GM12872 (cell line): ENCODE data around the gene SUDS3.

Experiments
- TF ChIP-seq, protein P1 (sequence below): IDR thresholded peaks from 3 replicates; pipeline ENCODE4 v1.5.1; 2011; ENCODE audit warnings: low read depth, mild to moderate bottlenecking, low read length, moderate library complexity; ENCODE audit not compliant: insufficient read depth

Gene SUDS3

DNA sequence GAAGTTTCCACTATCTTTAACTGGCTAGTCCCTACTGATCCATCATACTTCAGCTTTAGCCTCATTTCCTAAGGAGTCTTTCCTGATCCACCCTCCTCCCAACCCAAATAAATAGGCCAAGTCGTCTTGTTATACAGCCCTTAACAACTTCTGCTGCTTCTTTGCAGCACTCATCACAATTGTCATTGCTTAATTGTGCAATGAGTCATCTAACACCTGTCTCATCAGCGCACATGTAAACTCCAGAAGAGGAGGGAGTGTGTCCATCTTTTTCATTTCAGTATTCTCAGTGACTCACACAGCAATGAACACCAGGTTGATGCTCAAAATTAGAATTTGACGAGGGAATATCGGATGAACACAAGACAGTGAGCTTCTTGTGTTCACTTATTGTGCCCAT is 87.3 kb downstream of the SUDS3 start:
- TF ChIP-seq, protein P1, sequence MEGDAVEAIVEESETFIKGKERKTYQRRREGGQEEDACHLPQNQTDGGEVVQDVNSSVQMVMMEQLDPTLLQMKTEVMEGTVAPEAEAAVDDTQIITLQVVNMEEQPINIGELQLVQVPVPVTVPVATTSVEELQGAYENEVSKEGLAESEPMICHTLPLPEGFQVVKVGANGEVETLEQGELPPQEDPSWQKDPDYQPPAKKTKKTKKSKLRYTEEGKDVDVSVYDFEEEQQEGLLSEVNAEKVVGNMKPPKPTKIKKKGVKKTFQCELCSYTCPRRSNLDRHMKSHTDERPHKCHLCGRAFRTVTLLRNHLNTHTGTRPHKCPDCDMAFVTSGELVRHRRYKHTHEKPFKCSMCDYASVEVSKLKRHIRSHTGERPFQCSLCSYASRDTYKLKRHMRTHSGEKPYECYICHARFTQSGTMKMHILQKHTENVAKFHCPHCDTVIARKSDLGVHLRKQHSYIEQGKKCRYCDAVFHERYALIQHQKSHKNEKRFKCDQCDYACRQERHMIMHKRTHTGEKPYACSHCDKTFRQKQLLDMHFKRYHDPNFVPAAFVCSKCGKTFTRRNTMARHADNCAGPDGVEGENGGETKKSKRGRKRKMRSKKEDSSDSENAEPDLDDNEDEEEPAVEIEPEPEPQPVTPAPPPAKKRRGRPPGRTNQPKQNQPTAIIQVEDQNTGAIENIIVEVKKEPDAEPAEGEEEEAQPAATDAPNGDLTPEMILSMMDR, result no peak

DNA sequence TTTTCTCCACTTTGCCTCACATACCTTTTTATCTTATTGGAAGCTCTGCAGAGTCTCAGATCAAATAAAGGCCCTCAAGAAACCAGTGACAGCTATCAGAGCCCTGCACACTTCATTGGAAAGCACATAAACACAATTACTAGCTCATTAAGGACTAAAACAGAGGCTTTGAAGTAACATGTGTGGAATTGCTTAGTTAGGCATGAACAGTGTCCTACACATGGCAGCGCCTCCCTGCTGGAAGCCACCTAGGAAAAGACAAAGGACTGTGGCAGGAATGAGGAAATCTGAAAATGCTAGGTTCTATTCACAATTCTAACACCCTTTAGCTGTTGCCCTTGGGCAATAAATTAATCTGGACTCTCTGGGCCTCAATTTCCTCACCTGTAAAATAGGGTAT is 89.4 kb downstream of the SUDS3 start:
- TF ChIP-seq, protein P1, result no peak
